CD4-positive, CD25-positive, alpha-beta regulatory T cell (primary cell): ENCODE results near the gene URM1. TPM values are rescaled to one million over a fixed set of nuclear protein-coding genes. Genes with fewer than 3 reads are reported as not detected.
"Not testable (repeated sequence)": the region's sequence is repeated elsewhere in the genome, so short reads cannot be mapped to it uniquely, and the experiment has no call there.

Experiments used
- ATAC-seq, 2 donors: fragments of 150-1000 bp; cut with Tn5 transposase; one replicate each; pipeline ENCODE4 v1.10.0; 2021; ENCODE audit warnings: low read depth in 2 of 2, moderate number of reproducible peaks in 2 of 2, moderate library complexity in 1 of 2
- DNase-seq, 3 donors: peaks; one replicate each; pipeline versions ENCODE4 v3.0.0 to v3.0.0-alpha.2; 2012 to 2022; ENCODE audit warnings: mixed read lengths in 1 of 3
- H3K27ac ChIP-seq: one replicate; pipeline ENCODE4 v1.7.0; 2013; ENCODE audit warnings: mild to moderate bottlenecking, low read length; ENCODE audit not compliant: insufficient read depth, poor library complexity, severe bottlenecking
- H3K27me3 ChIP-seq: one replicate; pipeline ENCODE4 v1.7.0; 2013; ENCODE audit warnings: low read length; ENCODE audit not compliant: control insufficient read depth, insufficient read depth
- H3K36me3 ChIP-seq: one replicate; pipeline ENCODE4 v1.7.0; 2013; ENCODE audit warnings: mild to moderate bottlenecking, low read length, moderate library complexity; ENCODE audit not compliant: control insufficient read depth, insufficient read depth
- H3K4me1 ChIP-seq: 2 replicates; pipeline ENCODE4 v1.7.0; 2013; ENCODE audit warnings: mild to moderate bottlenecking, low read length; ENCODE audit not compliant: insufficient read depth, control insufficient read depth, poor library complexity, severe bottlenecking
- H3K4me3 ChIP-seq: one replicate; pipeline ENCODE4 v1.7.0; 2013; ENCODE audit warnings: low read depth, mild to moderate bottlenecking, low read length, moderate library complexity
- H3K9me3 ChIP-seq, 2 experiments: 1 replicate in 1 of 2; 2 replicates in 1 of 2; pipeline ENCODE4 v1.7.0; 2013; ENCODE audit warnings: low read length in 2 of 2, mild to moderate bottlenecking in 1 of 2, moderate library complexity in 1 of 2; ENCODE audit not compliant: control insufficient read depth in 2 of 2
- H3K27ac Mint-ChIP-seq, 3 donors: one replicate each; pipeline ENCODE4 v1.8.0; 2020 to 2022; ENCODE audit warnings: mild to moderate bottlenecking in 3 of 3, mixed read lengths in 3 of 3, moderate library complexity in 2 of 3
- H3K27me3 Mint-ChIP-seq: one replicate; pipeline ENCODE4 v1.8.0; 2022; ENCODE audit warnings: mild to moderate bottlenecking, mixed read lengths
- H3K36me3 Mint-ChIP-seq: one replicate; pipeline ENCODE4 v1.8.0; 2020; ENCODE audit warnings: mixed read lengths
- H3K4me1 Mint-ChIP-seq, 4 donors: one replicate each; pipeline ENCODE4 v1.8.0; 2020 to 2022; ENCODE audit warnings: mixed read lengths in 4 of 4, mild to moderate bottlenecking in 1 of 4
- H3K4me3 Mint-ChIP-seq, 4 donors: one replicate each; pipeline ENCODE4 v1.8.0; 2020 to 2022; ENCODE audit warnings: mild to moderate bottlenecking in 4 of 4, mixed read lengths in 4 of 4, moderate library complexity in 3 of 4
- H3K9me3 Mint-ChIP-seq, 7 donors: one replicate each; pipeline ENCODE4 v1.8.0; 2020 to 2022; ENCODE audit warnings: mixed read lengths in 7 of 7, mild to moderate bottlenecking in 3 of 7, moderate library complexity in 2 of 7
- polyA plus RNA-seq, 4 donors: library from polyadenylated mRNA; unstranded; fragments of 300-500 nt; fragmentation: Illumina TruSeq; gene quantifications; one replicate each; pipeline ENCODE4 v1.2.3, GENCODE V29; 2021
- total RNA-seq: library from RNA; stranded (reverse); gene quantifications from one replicate; pipeline ENCODE4 v1.2.3, GENCODE V29; 2022

The URM1 gene
- total and polyA plus RNA-seq, 5 donors from 2014 or later, result 46.2 to 60.7 (median 49.3) TPM

GRCh38 chr9:128406848-128407391, 35.7 kb downstream of the URM1 start:
- H3K27me3 ChIP-seq, result no peaks in the 10 kb centered on the region
- ATAC-seq (no peak), DNase-seq (no peak)
- H3K9me3 ChIP-seq, result no peaks in the 10 kb centered on the region
- Mint-ChIP-seq H3K9me3 (no peaks in the 10 kb centered on the region), H3K27ac (no peak overlapping the region), H3K36me3 (no peaks in the 10 kb centered on the region), H3K27me3 (peaks cover 41% of the 10 kb centered on the region), H3K4me1 (no peaks in the 10 kb centered on the region), H3K4me3 (no peak overlapping the region)
- no peak overlapping the region for H3K4me3 ChIP-seq
- no peaks in the 10 kb centered on the region for H3K4me1 ChIP-seq
- H3K36me3 ChIP-seq, result no peaks in the 10 kb centered on the region
- no peak overlapping the region for H3K27ac ChIP-seq

- Mint-ChIP-seq H3K4me1 (no peaks in the 10 kb centered on the region), H3K4me3 (no peak overlapping the region), H3K27me3 (peaks cover 38% of the 10 kb centered on the region)
These were observed 37.8 kb downstream of the URM1 start for GRCh38 chr9:128408963-128409431.

GRCh38 chr9:128409450-128409849, 38.3 kb downstream of the URM1 start:
- ATAC-seq (no peak), DNase-seq (no peak)
- no peaks in the 10 kb centered on the region for H3K27me3 ChIP-seq

More at GRCh38 chr9:128408963-128409431, 37.8 kb downstream of the URM1 start:
- no peak overlapping the region for H3K27ac ChIP-seq
- DNase-seq, result no peak
- no peaks in the 10 kb centered on the region for H3K27me3 ChIP-seq
- H3K36me3 Mint-ChIP-seq, result no peaks in the 10 kb centered on the region
- no peak for ATAC-seq
- no peak overlapping the region for H3K27ac Mint-ChIP-seq
- no peaks in the 10 kb centered on the region for H3K9me3 Mint-ChIP-seq
- no peaks in the 10 kb centered on the region for H3K36me3 ChIP-seq
- no peaks in the 10 kb centered on the region for H3K4me1 ChIP-seq
- H3K4me3 ChIP-seq, result no peak overlapping the region
- no peaks in the 10 kb centered on the region for H3K9me3 ChIP-seq

GRCh38 chr9:128409978-128410377, 38.8 kb downstream of the URM1 start:
- no peak overlapping the region for H3K27ac Mint-ChIP-seq

More at GRCh38 chr9:128409450-128409849, 38.3 kb downstream of the URM1 start:
- H3K27me3 Mint-ChIP-seq, result peaks cover 40% of the 10 kb centered on the region
- Histone ChIP-seq H3K36me3 (no peaks in the 10 kb centered on the region), H3K9me3 (no peaks in the 10 kb centered on the region), H3K4me1 (no peaks in the 10 kb centered on the region), H3K4me3 (no peak overlapping the region), H3K27ac (no peak overlapping the region)
- H3K9me3 Mint-ChIP-seq, result peaks cover 0 to 1% (median 0%) of the 10 kb centered on the region in 7 donors
- H3K4me1 Mint-ChIP-seq, result no peaks in the 10 kb centered on the region
- H3K4me3 Mint-ChIP-seq, result no peak overlapping the region
- no peak overlapping the region for H3K27ac Mint-ChIP-seq
- H3K36me3 Mint-ChIP-seq, result no peaks in the 10 kb centered on the region

GRCh38 chr9:128411364-128412119, 40.4 kb downstream of the URM1 start:
- Mint-ChIP-seq H3K36me3 (peaks cover 5% of the 10 kb centered on the region), H3K27ac (no peak overlapping the region), H3K27me3 (peaks cover 59% of the 10 kb centered on the region), H3K4me3 (peak overlapping the region in 1 of 4 donors; percentile 81), H3K9me3 (peaks cover 0 to 3% (median 0%) of the 10 kb centered on the region in 7 donors), H3K4me1 (no peaks in the 10 kb centered on the region)
- Histone ChIP-seq H3K9me3 (no peaks in the 10 kb centered on the region), H3K36me3 (no peaks in the 10 kb centered on the region), H3K4me1 (no peaks in the 10 kb centered on the region), H3K27me3 (peaks cover 4% of the 10 kb centered on the region), H3K27ac (no peak overlapping the region), H3K4me3 (no peak overlapping the region)
- DNase-seq (no peak), ATAC-seq (no peak)

More at GRCh38 chr9:128409978-128410377, 38.8 kb downstream of the URM1 start:
- Histone ChIP-seq H3K4me1 (no peaks in the 10 kb centered on the region), H3K36me3 (no peaks in the 10 kb centered on the region), H3K27ac (no peak overlapping the region), H3K27me3 (no peaks in the 10 kb centered on the region), H3K9me3 (no peaks in the 10 kb centered on the region), H3K4me3 (no peak overlapping the region)
- Mint-ChIP-seq H3K4me3 (no peak overlapping the region), H3K27me3 (peaks cover 45% of the 10 kb centered on the region), H3K36me3 (no peaks in the 10 kb centered on the region), H3K9me3 (peaks cover 0 to 3% (median 0%) of the 10 kb centered on the region in 7 donors), H3K4me1 (no peaks in the 10 kb centered on the region)
- no peak for ATAC-seq
- DNase-seq, result no peak

GRCh38 chr9:128412120-128412790, 41.1 kb downstream of the URM1 start:
- no peaks in the 10 kb centered on the region for H3K4me1 Mint-ChIP-seq
- peak; percentile 25 to 39 (median 26) for DNase-seq
- no peak overlapping the region for H3K27ac Mint-ChIP-seq
- ATAC-seq, result peak in 1 of 2 donors; percentile 39
- peaks cover 0 to 3% (median 0%) of the 10 kb centered on the region in 7 donors for H3K9me3 Mint-ChIP-seq
- Histone ChIP-seq H3K4me3 (no peak overlapping the region), H3K36me3 (no peaks in the 10 kb centered on the region), H3K4me1 (no peaks in the 10 kb centered on the region), H3K27ac (no peak overlapping the region), H3K27me3 (peaks cover 6% of the 10 kb centered on the region), H3K9me3 (no peaks in the 10 kb centered on the region)
- peaks cover 5% of the 10 kb centered on the region for H3K36me3 Mint-ChIP-seq
- peaks cover 56% of the 10 kb centered on the region for H3K27me3 Mint-ChIP-seq
- no peak overlapping the region for H3K4me3 Mint-ChIP-seq

- H3K4me3 ChIP-seq, ATAC-seq, H3K27me3 ChIP-seq, H3K36me3 ChIP-seq, H3K36me3 Mint-ChIP-seq, H3K4me1 Mint-ChIP-seq, H3K4me3 Mint-ChIP-seq, H3K9me3 ChIP-seq, H3K27ac ChIP-seq, H3K27ac Mint-ChIP-seq, H3K9me3 Mint-ChIP-seq, DNase-seq, H3K4me1 ChIP-seq: not testable (repeated sequence)
- H3K27me3 Mint-ChIP-seq, result peaks cover 63% of the 10 kb centered on the region
These were observed 42.6 kb downstream of the URM1 start for GRCh38 chr9:128413728-128414127.
